ENCODE data around the gene SF3B5.
"Not testable (repeated sequence)": the region's sequence is repeated elsewhere in the genome, so short reads cannot be mapped to it uniquely, and the experiment has no call there.

SF3B5 gene

DNA sequence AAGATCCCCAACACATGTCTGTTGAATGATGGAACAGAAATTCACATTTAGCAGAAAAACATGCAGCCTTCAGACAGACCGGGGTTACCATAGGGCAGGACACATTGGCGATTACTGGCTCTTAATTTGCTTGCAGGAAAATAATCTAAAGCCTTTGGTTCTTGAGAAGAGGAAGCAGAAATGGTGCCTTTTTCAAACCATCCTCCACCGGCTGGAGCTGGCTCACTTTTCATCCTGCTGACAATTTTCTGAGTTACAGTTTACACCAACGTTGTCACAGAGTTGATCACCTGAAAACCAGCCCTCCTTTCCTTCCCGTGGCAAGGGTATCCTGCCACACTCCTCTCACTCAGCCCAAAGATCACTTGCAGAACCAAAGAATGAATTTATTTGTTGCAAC is 32.6 kb downstream of the SF3B5 start:
- DNase-seq, result no peak

DNA sequence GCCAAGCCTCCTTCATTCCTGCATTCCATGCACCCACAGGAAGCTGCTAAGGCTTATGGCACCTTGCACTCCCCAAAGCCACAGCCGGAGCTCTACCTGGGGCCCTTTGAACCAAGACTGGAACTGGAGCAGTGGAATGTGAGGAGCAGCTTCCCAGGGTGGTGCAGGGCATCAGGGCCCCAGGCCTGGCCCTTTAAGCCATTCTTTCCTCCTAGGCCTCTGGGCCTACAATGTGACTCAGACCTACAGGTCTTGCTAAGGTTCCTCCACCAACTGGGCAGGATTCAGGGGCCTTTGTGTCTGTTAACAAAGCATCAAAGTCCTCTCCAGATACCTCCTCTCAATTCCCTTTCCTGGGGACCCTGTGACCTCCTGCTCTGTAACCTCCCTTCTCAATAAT is 36.2 kb downstream of the SF3B5 start:
- no peak for DNase-seq

DNA sequence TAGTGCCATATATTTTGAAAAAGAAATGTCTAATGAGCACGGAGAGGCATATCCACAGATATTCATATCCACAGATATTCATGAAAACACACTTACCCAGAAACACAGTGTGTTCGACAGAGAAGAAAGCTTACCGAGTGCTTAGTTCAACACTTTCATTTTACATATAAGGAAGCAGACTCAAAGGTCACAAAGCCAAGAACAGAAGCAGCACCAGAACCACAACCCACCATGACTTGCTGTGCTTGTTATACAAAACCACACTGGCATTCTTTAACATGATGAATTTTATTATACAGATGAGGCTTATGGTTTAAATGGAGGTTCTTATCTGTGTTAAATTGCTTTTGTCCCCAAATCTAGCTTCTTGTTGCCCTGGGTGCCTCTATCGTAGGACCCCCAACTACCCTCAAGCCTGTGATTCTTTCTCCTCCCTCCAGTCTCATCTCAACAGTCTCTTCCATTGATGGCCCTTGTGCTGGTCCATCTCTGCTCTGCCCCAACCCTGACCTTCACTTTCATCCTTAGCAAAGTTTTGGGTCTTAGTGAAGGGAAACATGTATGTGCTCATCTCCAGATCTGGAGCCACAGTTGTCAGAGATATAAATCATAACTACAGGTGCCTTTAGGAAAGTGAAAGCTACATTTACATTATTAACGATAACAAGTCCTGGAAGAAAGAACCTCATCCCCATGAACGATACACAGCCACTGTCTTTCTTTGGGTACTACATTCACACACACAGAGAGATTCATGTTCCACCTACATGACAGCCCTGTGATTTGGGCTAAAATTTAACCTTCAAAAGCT is 40.0 kb downstream of the SF3B5 start:
- DNase-seq, result peak; percentile 21

DNA sequence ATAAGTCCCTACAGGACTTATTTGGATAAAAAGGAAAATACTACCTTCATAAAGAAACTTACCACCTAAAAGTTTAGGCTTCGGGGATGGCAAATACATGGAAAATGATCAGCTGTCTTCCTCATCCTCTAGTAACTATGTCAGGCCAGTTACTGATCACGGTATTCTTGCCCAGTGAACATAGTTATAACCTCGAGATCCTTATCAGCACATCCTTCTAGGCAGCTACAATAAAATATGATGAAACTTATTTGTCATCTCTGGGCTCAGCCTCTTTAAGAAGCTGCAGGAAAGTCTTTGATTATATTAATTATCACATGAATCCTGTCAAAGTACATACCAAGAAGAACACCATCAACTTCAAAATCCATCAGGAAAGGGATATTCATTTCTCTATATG is 41.8 kb downstream of the SF3B5 start:
- DNase-seq, result no peak

DNA sequence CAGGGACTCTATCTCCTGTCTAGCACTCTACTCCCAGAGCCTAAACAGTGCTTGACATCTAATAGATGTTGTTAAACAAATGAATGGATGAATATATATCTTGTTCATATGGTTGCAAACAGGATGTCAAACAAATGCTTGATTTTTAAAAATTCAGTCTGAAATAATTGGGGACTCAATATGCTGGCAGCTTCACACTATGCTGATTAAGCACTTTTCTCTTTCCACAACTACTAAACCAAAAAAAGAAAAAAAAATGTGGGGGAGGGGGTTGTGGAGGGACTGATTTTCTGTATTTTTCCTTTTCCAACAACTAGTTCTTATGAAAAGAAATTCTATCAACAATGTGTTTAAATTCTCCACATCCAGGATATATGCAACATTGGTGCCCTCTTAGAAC is 42.9 kb downstream of the SF3B5 start:
- no peak for DNase-seq

DNA sequence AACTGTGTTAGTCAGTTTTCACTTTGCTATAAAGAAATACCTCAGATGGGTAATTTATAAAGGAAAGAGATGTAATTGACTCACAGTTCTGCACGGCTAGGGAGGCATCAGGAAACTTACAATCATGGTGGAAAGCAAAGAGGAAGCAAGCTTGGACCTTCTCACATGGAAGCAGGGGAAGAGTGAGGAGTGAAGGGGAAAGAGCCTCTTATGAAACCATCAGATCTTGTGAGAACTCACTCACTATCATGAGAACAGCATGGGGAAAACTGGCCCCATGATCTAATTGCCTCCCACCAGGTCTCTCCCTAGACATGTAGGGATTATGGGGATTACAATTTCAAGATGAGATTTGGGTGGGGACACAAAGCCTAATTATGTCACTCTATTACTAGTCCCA is 46.0 kb downstream of the SF3B5 start:
- DNase-seq, result no peak

DNA sequence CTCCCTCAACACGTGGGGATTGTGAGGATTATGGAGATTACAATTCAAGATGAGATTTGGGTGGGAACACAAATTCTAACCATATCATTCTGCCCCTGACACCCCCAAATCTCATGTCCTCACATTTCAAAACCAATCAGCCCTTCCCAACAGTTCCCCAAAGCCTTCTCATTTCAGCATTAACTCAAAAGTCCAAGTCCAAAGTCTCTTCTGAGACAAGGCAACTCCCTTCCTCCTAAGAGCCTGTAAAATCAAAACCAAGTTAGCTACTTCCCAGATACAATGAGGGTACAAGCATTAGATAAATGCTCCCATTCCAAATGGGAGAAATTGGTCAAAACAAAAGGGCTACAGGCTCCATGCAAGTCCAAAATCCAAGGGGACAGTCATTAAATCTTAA is 47.7 kb downstream of the SF3B5 start:
- no peak for DNase-seq

DNA sequence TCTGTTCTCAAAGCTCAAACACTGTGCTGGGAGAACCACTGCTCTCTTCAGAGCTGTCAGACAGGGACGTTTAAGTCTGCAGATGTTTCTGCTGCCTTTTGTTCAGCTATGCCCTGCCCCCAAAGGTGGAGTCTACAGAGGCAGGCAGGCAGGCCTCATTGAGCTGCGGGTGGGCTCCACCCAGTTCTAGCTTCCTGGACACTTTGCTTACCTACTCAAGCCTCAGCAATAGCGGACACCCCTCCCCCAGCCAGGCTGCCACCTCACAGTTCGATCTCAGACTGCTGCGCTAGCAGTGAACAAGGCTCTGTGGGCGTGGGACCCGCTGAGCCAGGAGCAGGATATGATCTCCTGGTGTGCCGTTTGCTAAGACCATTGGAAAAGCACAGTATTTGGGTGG is 48.7 kb downstream of the SF3B5 start:
- not testable (repeated sequence) for DNase-seq

DNA sequence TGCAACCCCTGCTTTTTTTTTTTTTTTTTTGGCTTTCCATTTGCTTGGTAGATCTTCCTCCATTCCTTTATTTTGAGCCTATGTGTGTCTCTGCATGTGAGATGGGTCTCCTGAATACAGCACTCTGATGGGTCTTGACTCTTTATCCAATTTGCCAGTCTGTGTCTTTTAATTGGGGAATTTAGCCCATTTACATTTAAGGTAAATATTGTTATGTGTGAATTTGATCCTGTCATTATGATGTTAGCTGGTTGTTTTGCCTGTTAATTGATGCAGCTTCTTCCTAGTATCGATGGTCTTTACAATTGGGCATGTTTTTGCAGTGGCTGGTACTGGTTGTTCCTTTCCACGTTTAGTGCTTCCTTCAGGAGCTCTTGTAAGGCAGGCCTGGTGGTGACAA is 50.4 kb downstream of the SF3B5 start:
- not testable (repeated sequence) for DNase-seq
